Memory B cell (primary cell): ENCODE measurements around the gene PRAF2.

Experiments
- ATAC-seq: fragments of 150-1000 bp; cut with Tn5 transposase; 2 replicates; pipeline ENCODE4 v1.10.0; 2021; ENCODE audit warnings: low read depth, mild to moderate bottlenecking, moderate library complexity
- DNase-seq, 2 donors: peaks; one replicate each; pipeline ENCODE4 v3.0.0; 2022; ENCODE audit warnings: low spot score in 2 of 2
- H3K27ac Mint-ChIP-seq: one replicate; pipeline ENCODE4 v1.8.0; 2022; ENCODE audit warnings: mild to moderate bottlenecking, moderate library complexity, mixed read lengths
- H3K27me3 Mint-ChIP-seq: one replicate; pipeline ENCODE4 v1.8.0; 2022; ENCODE audit warnings: mixed read lengths
- H3K36me3 Mint-ChIP-seq: one replicate; pipeline ENCODE4 v1.8.0; 2022; ENCODE audit warnings: mild to moderate bottlenecking, mixed read lengths
- H3K4me1 Mint-ChIP-seq: one replicate; pipeline ENCODE4 v1.8.0; 2022; ENCODE audit warnings: mixed read lengths
- H3K4me3 Mint-ChIP-seq: one replicate; pipeline ENCODE4 v1.8.0; 2022; ENCODE audit warnings: mild to moderate bottlenecking, moderate library complexity, mixed read lengths
- H3K9me3 Mint-ChIP-seq: one replicate; pipeline ENCODE4 v1.8.0; 2022; ENCODE audit warnings: mixed read lengths

PRAF2 gene

GRCh38 chrX:49073601-49074575 lies at the start of gene PRAF2:
Gene PRAF2 (minus strand): TSS chrX:49074002. CDS start chrX:49073987, 15 bp downstream.
- Mint-ChIP-seq H3K4me1 (peaks cover 16% of the 10 kb centered on the region), H3K36me3 (peaks cover 14% of the 10 kb centered on the region), H3K27me3 (no peaks in the 10 kb centered on the region), H3K4me3 (peak within 1 kb of the TSS; percentile 82), H3K9me3 (no peaks in the 10 kb centered on the region), H3K27ac (peak within 1 kb of the TSS; percentile 46)
- ATAC-seq (peak; percentile 97), DNase-seq (peak; percentile 59 to 60)

- no peaks in the 10 kb centered on the region for H3K27me3 Mint-ChIP-seq
- H3K27ac Mint-ChIP-seq: peak overlapping the region; percentile 97
These were observed 48.7 kb upstream of the PRAF2 start for GRCh38 chrX:49122499-49122898.

GRCh38 chrX:49120091-49120490 lies 46.3 kb upstream of the PRAF2 start:
- H3K4me3 Mint-ChIP-seq: no peak overlapping the region
- no peaks in the 10 kb centered on the region for H3K9me3 Mint-ChIP-seq
- H3K4me1 Mint-ChIP-seq: peaks cover 23% of the 10 kb centered on the region
- ATAC-seq: no peak
- no peaks in the 10 kb centered on the region for H3K27me3 Mint-ChIP-seq
- H3K36me3 Mint-ChIP-seq: peaks cover 26% of the 10 kb centered on the region
- H3K27ac Mint-ChIP-seq: no peak overlapping the region
- DNase-seq: no peak

More at GRCh38 chrX:49122499-49122898, 48.7 kb upstream of the PRAF2 start:
- Mint-ChIP-seq H3K36me3 (peaks cover 17% of the 10 kb centered on the region), H3K4me3 (peak overlapping the region; percentile 96), H3K9me3 (no peaks in the 10 kb centered on the region), H3K4me1 (peaks cover 22% of the 10 kb centered on the region)
- ATAC-seq: no peak
- no peak for DNase-seq

GRCh38 chrX:49117581-49117980 lies 43.8 kb upstream of the PRAF2 start:
- H3K27ac Mint-ChIP-seq: peak overlapping the region; percentile 81
- H3K4me3 Mint-ChIP-seq: peak overlapping the region; percentile 47
- H3K4me1 Mint-ChIP-seq: peaks cover 18% of the 10 kb centered on the region

GRCh38 chrX:49116716-49117115 lies 42.9 kb upstream of the PRAF2 start:
- H3K27me3 Mint-ChIP-seq: no peaks in the 10 kb centered on the region
- H3K27ac Mint-ChIP-seq: no peak overlapping the region
- peaks cover 15% of the 10 kb centered on the region for H3K4me1 Mint-ChIP-seq
- H3K4me3 Mint-ChIP-seq: no peak overlapping the region
- H3K9me3 Mint-ChIP-seq: no peaks in the 10 kb centered on the region
- peaks cover 25% of the 10 kb centered on the region for H3K36me3 Mint-ChIP-seq
- DNase-seq (no peak), ATAC-seq (no peak)

More at GRCh38 chrX:49117581-49117980, 43.8 kb upstream of the PRAF2 start:
- peaks cover 26% of the 10 kb centered on the region for H3K36me3 Mint-ChIP-seq
- DNase-seq (no peak), ATAC-seq (no peak)
- no peaks in the 10 kb centered on the region for H3K27me3 Mint-ChIP-seq
- H3K9me3 Mint-ChIP-seq: no peaks in the 10 kb centered on the region

- ATAC-seq (no peak), DNase-seq (no peak)
- no peak overlapping the region for H3K27ac Mint-ChIP-seq
- peaks cover 11% of the 10 kb centered on the region for H3K4me1 Mint-ChIP-seq
- H3K9me3 Mint-ChIP-seq: no peaks in the 10 kb centered on the region
- peaks cover 23% of the 10 kb centered on the region for H3K36me3 Mint-ChIP-seq
- H3K4me3 Mint-ChIP-seq: no peak overlapping the region
- H3K27me3 Mint-ChIP-seq: no peaks in the 10 kb centered on the region
These were observed 42.3 kb upstream of the PRAF2 start for GRCh38 chrX:49116076-49116475.

- no peak overlapping the region for H3K27ac Mint-ChIP-seq
- ATAC-seq: no peak
These were observed 38.0 kb upstream of the PRAF2 start for GRCh38 chrX:49111791-49112190.

GRCh38 chrX:49110417-49110816 lies 36.6 kb upstream of the PRAF2 start:
- H3K9me3 Mint-ChIP-seq: no peaks in the 10 kb centered on the region
- DNase-seq (no peak), ATAC-seq (no peak)
- H3K36me3 Mint-ChIP-seq: peaks cover 10% of the 10 kb centered on the region
- no peak overlapping the region for H3K4me3 Mint-ChIP-seq
- no peak overlapping the region for H3K27ac Mint-ChIP-seq
- no peaks in the 10 kb centered on the region for H3K4me1 Mint-ChIP-seq
- no peaks in the 10 kb centered on the region for H3K27me3 Mint-ChIP-seq

More at GRCh38 chrX:49111791-49112190, 38.0 kb upstream of the PRAF2 start:
- H3K4me1 Mint-ChIP-seq: no peaks in the 10 kb centered on the region
- peaks cover 16% of the 10 kb centered on the region for H3K36me3 Mint-ChIP-seq
- no peaks in the 10 kb centered on the region for H3K27me3 Mint-ChIP-seq
- no peak for DNase-seq
- H3K9me3 Mint-ChIP-seq: no peaks in the 10 kb centered on the region
- H3K4me3 Mint-ChIP-seq: no peak overlapping the region

- Mint-ChIP-seq H3K27ac (no peak overlapping the region), H3K36me3 (peaks cover 10% of the 10 kb centered on the region), H3K4me3 (no peak overlapping the region), H3K4me1 (no peaks in the 10 kb centered on the region), H3K9me3 (no peaks in the 10 kb centered on the region), H3K27me3 (no peaks in the 10 kb centered on the region)
- DNase-seq (no peak), ATAC-seq (no peak)
These were observed 34.8 kb upstream of the PRAF2 start for GRCh38 chrX:49108641-49109040.

- Mint-ChIP-seq H3K36me3 (peaks cover 8% of the 10 kb centered on the region), H3K27me3 (no peaks in the 10 kb centered on the region), H3K4me3 (no peak overlapping the region), H3K27ac (no peak overlapping the region), H3K9me3 (no peaks in the 10 kb centered on the region), H3K4me1 (no peaks in the 10 kb centered on the region)
- DNase-seq: no peak
- peak; percentile 45 for ATAC-seq
These were observed 33.1 kb upstream of the PRAF2 start for GRCh38 chrX:49106930-49107329.

GRCh38 chrX:49106296-49106695 lies 32.5 kb upstream of the PRAF2 start:
- Mint-ChIP-seq H3K4me3 (no peak overlapping the region), H3K4me1 (peaks cover 3% of the 10 kb centered on the region), H3K36me3 (peaks cover 8% of the 10 kb centered on the region), H3K27ac (no peak overlapping the region), H3K27me3 (no peaks in the 10 kb centered on the region), H3K9me3 (no peaks in the 10 kb centered on the region)
- DNase-seq: no peak
- no peak for ATAC-seq

- H3K4me1 Mint-ChIP-seq: peaks cover 3% of the 10 kb centered on the region
- H3K36me3 Mint-ChIP-seq: peaks cover 2% of the 10 kb centered on the region
- H3K27me3 Mint-ChIP-seq: no peaks in the 10 kb centered on the region
- ATAC-seq (no peak), DNase-seq (no peak)
- no peaks in the 10 kb centered on the region for H3K9me3 Mint-ChIP-seq
- H3K27ac Mint-ChIP-seq: no peak overlapping the region
- no peak overlapping the region for H3K4me3 Mint-ChIP-seq
These were observed 29.8 kb upstream of the PRAF2 start for GRCh38 chrX:49103637-49104036.

- no peak for ATAC-seq
- Mint-ChIP-seq H3K9me3 (no peaks in the 10 kb centered on the region), H3K4me1 (peaks cover 3% of the 10 kb centered on the region), H3K27ac (no peak overlapping the region), H3K27me3 (no peaks in the 10 kb centered on the region), H3K4me3 (no peak overlapping the region), H3K36me3 (no peaks in the 10 kb centered on the region)
- no peak for DNase-seq
These were observed 28.4 kb upstream of the PRAF2 start for GRCh38 chrX:49102190-49102589.

GRCh38 chrX:49101629-49101984 lies 27.8 kb upstream of the PRAF2 start:
- Mint-ChIP-seq H3K27ac (no peak overlapping the region), H3K9me3 (no peaks in the 10 kb centered on the region), H3K4me1 (peaks cover 3% of the 10 kb centered on the region), H3K27me3 (no peaks in the 10 kb centered on the region), H3K36me3 (no peaks in the 10 kb centered on the region), H3K4me3 (peak overlapping the region; percentile 89)
- no peak for ATAC-seq
- DNase-seq: no peak
